GM23338 (cell line): ENCODE results near the gene C2orf42. TPM values are rescaled to one million over a fixed set of nuclear protein-coding genes. Genes with fewer than 3 reads are reported as not detected.

Experiments used
- ATAC-seq: fragments of 200-7000 bp; cut with Tn5 transposase; 3 replicates; pipeline ENCODE4 v1.9.1; 2020
- DNase-seq: peaks from one replicate; pipeline ENCODE4 v3.0.0-alpha.2; 2015; ENCODE audit warnings: low spot score
- H2AFZ ChIP-seq: fragments of 200-600 bp; sonication (generic); 2 replicates; pipeline ENCODE4 v1.8.0; 2016; ENCODE audit warnings: antibody characterized with exemption, mild to moderate bottlenecking, moderate library complexity
- H3F3A ChIP-seq: fragments of 200-600 bp; sonication (generic); replicated peaks from 2 replicates; pipeline ENCODE4 v1.8.0; 2017; ENCODE audit warnings: antibody characterized with exemption, mixed run types, low read depth
- H3K27ac ChIP-seq: fragments of 200-600 bp; sonication (generic); 2 replicates; pipeline ENCODE4 v1.6.1; 2016; ENCODE audit warnings: low read depth
- H3K27me3 ChIP-seq: fragments of 200-600 bp; sonication (generic); 2 replicates; pipeline ENCODE4 v1.8.0; 2016; ENCODE audit warnings: mild to moderate bottlenecking, mixed run types, moderate library complexity; ENCODE audit not compliant: insufficient read depth
- H3K36me3 ChIP-seq: fragments of 200-600 bp; sonication (generic); 2 replicates; pipeline ENCODE4 v1.8.0; 2016; ENCODE audit warnings: mild to moderate bottlenecking; ENCODE audit not compliant: insufficient read depth
- H3K4me1 ChIP-seq: fragments of 200-600 bp; sonication (generic); 2 replicates; pipeline ENCODE4 v1.8.0; 2016; ENCODE audit warnings: mild to moderate bottlenecking, moderate library complexity; ENCODE audit not compliant: insufficient read depth
- H3K4me2 ChIP-seq: fragments of 200-600 bp; sonication (generic); 2 replicates; pipeline ENCODE4 v1.7.1; 2017; ENCODE audit warnings: mixed run types
- H3K4me3 ChIP-seq: fragments of 200-600 bp; sonication (generic); 2 replicates; pipeline ENCODE4 v1.6.1; 2016; ENCODE audit warnings: mixed run types
- H3K79me2 ChIP-seq: fragments of 200-600 bp; sonication (generic); replicated peaks from 2 replicates; pipeline ENCODE4 v1.8.0; 2017; ENCODE audit warnings: mild to moderate bottlenecking; ENCODE audit not compliant: insufficient read depth
- H3K9me2 ChIP-seq: fragments of 200-600 bp; sonication (generic); 2 replicates; pipeline ENCODE4 v1.8.0; 2017; ENCODE audit not compliant: insufficient read depth
- H4K20me1 ChIP-seq: fragments of 200-600 bp; sonication (generic); replicated peaks from 2 replicates; pipeline ENCODE4 v1.8.0; 2017; ENCODE audit warnings: mild to moderate bottlenecking; ENCODE audit not compliant: insufficient read depth
- H3K27ac Mint-ChIP-seq: 2 replicates; pipeline ENCODE4 v1.8.0; 2020; ENCODE audit warnings: inconsistent platforms, mild to moderate bottlenecking, moderate library complexity, mixed read lengths
- H3K27me3 Mint-ChIP-seq: 3 replicates; pipeline ENCODE4 v1.8.0; 2022; ENCODE audit warnings: low read depth, mild to moderate bottlenecking, moderate library complexity, mixed read lengths, inconsistent platforms; ENCODE audit not compliant: insufficient read depth, poor library complexity
- H3K36me3 Mint-ChIP-seq: 3 replicates; pipeline ENCODE4 v1.8.0; 2021; ENCODE audit warnings: low read depth, mild to moderate bottlenecking, inconsistent platforms, moderate library complexity, mixed read lengths
- H3K4me1 Mint-ChIP-seq: 3 replicates; pipeline ENCODE4 v1.8.0; 2020; ENCODE audit warnings: mild to moderate bottlenecking, inconsistent platforms, mixed read lengths
- H3K4me3 Mint-ChIP-seq: 3 replicates; pipeline ENCODE4 v1.8.0; 2021; ENCODE audit warnings: moderate library complexity, mild to moderate bottlenecking, inconsistent platforms, mixed read lengths
- H3K9me3 Mint-ChIP-seq: 3 replicates; pipeline ENCODE4 v1.8.0; 2020; ENCODE audit warnings: moderate library complexity, mild to moderate bottlenecking, inconsistent platforms, mixed read lengths
- CREB1 ChIP-seq: fragments of 250-450 bp; sonication (Bioruptor Pico); IDR thresholded peaks from 2 replicates; pipeline ENCODE4 v1.5.0; 2020; ENCODE audit warnings: low read depth, mild to moderate bottlenecking, moderate library complexity
- EZH2 ChIP-seq: fragments of 200-600 bp; sonication (generic); IDR thresholded peaks from one replicate; pipeline ENCODE4 v1.8.0; 2017; ENCODE audit warnings: antibody characterized with exemption, mild to moderate bottlenecking, low read depth; ENCODE audit not compliant: unreplicated experiment
- EZH2phosphoT487 ChIP-seq: fragments of 200-600 bp; sonication (generic); IDR thresholded peaks from one replicate; pipeline ENCODE4 v1.8.1; 2018; ENCODE audit warnings: antibody characterized with exemption; ENCODE audit not compliant: unreplicated experiment
- NANOG ChIP-seq: IDR thresholded peaks from 2 replicates; pipeline ENCODE4 v1.6.1; 2016; ENCODE audit warnings: antibody characterized with exemption, borderline replicate concordance
- POLR2AphosphoS5 ChIP-seq: IDR thresholded peaks from 2 replicates; pipeline ENCODE4 v1.6.1; 2016; ENCODE audit warnings: antibody characterized with exemption, low read depth
- ZNF114 ChIP-seq: fragments of 250-450 bp; sonication (Bioruptor Pico); IDR thresholded peaks from 2 replicates; pipeline ENCODE4 v1.5.0; 2020; ENCODE audit warnings: mild to moderate bottlenecking, moderate library complexity
- ZNF331 ChIP-seq: fragments of 250-450 bp; sonication (Bioruptor Pico); IDR thresholded peaks from 2 replicates; pipeline ENCODE4 v1.5.0; 2020; ENCODE audit warnings: low read depth, mild to moderate bottlenecking, moderate library complexity
- ZNF462 ChIP-seq: fragments of 250-450 bp; sonication (Bioruptor Pico); IDR thresholded peaks from 2 replicates; pipeline ENCODE4 v1.5.0; 2020; ENCODE audit warnings: mild to moderate bottlenecking, moderate library complexity
- polyA plus RNA-seq: library from polyadenylated mRNA; unstranded; fragments of >200 nt; fragmentation: Nextera tagmentation; extraction: Ambion mirVana; gene quantifications from 2 replicates; pipeline ENCODE4 v1.2.1, GENCODE V29; 2016
- total RNA-seq: library from RNA; depleted of rRNA; stranded (reverse); fragments of >200 nt; shearing (Covaris generic); gene quantifications from 2 replicates; pipeline ENCODE4 v1.2.3, GENCODE V29; 2014
- TF ChIP-seq, protein P1 (sequence below): IDR thresholded peaks from 2 replicates; pipeline ENCODE4 v1.6.1; 2016; ENCODE audit warnings: antibody characterized with exemption

Gene C2orf42
- total and polyA plus RNA-seq, 2 experiments from 2014 or later = 4.3 to 6.9 TPM

- Histone ChIP-seq H3K79me2 (no peaks in the 10 kb centered on the region), H2AFZ (peak overlapping the region; percentile 44; the same call in 1 of the 2 replicates), H3K9me2 (no peaks in the 10 kb centered on the region), H3K27me3 (no peaks in the 10 kb centered on the region), H4K20me1 (no peaks in the 10 kb centered on the region), H3K4me1 (peaks cover 41% of the 10 kb centered on the region), H3F3A (peaks cover 16% of the 10 kb centered on the region), H3K4me2 (peak overlapping the region; percentile 64), H3K4me3 (peak overlapping the region; percentile 9), H3K27ac (0 out of 2 replicates have a peak overlapping the region, but pooled peaks have one; percentile 70), H3K36me3 (no peaks in the 10 kb centered on the region)
- TF ChIP-seq POLR2AphosphoS5 (peak; percentile 23; the same call in 1 of the 2 replicates), ZNF462 (CRISPR knock-in tag) (peak; percentile 60; the same call in 1 of the 2 replicates), EZH2phosphoT487 (no peak)
- peak; percentile 59 for ATAC-seq
- H3K27ac Mint-ChIP-seq = peak overlapping the region; percentile 94
- H3K4me3 Mint-ChIP-seq = peak overlapping the region; percentile 48
- H3K9me3 Mint-ChIP-seq = peaks cover 2% of the 10 kb centered on the region; the same call in 2 of the 3 replicates
- peak; percentile 85 for DNase-seq
- H3K4me1 Mint-ChIP-seq = peaks cover 39% of the 10 kb centered on the region
- H3K36me3 Mint-ChIP-seq = no peaks in the 10 kb centered on the region
- H3K27me3 Mint-ChIP-seq = peaks cover 12% of the 10 kb centered on the region
These were observed 71.9 kb downstream of the C2orf42 start for GRCh38 chr2:70118798-70119454.

- TF ChIP-seq EZH2 (no peak), NANOG (no peak), ZNF331 (CRISPR knock-in tag) (no peak), CREB1 (CRISPR knock-in tag) (no peak), ZNF114 (CRISPR knock-in tag) (no peak)
- TF ChIP-seq, protein P1, sequence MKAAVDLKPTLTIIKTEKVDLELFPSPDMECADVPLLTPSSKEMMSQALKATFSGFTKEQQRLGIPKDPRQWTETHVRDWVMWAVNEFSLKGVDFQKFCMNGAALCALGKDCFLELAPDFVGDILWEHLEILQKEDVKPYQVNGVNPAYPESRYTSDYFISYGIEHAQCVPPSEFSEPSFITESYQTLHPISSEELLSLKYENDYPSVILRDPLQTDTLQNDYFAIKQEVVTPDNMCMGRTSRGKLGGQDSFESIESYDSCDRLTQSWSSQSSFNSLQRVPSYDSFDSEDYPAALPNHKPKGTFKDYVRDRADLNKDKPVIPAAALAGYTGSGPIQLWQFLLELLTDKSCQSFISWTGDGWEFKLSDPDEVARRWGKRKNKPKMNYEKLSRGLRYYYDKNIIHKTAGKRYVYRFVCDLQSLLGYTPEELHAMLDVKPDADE = no peak
These were observed 73.8 kb downstream of the C2orf42 start for GRCh38 chr2:70116936-70117552.

More at GRCh38 chr2:70116936-70117552, 73.8 kb downstream of the C2orf42 start:
- Mint-ChIP-seq H3K9me3 (no peaks in the 10 kb centered on the region; the same call in 1 of the 3 replicates), H3K36me3 (no peaks in the 10 kb centered on the region), H3K4me3 (no peak overlapping the region), H3K27me3 (peaks cover 11% of the 10 kb centered on the region), H3K4me1 (peaks cover 40% of the 10 kb centered on the region), H3K27ac (no peak overlapping the region)
- DNase-seq (no peak), ATAC-seq (no peak)
- no peak overlapping the region for H3K4me3 ChIP-seq
- H3K36me3 ChIP-seq = no peaks in the 10 kb centered on the region
- H2AFZ ChIP-seq = peak overlapping the region; percentile 96
- H3F3A ChIP-seq = peaks cover 1% of the 10 kb centered on the region; the same call in 1 of the 2 replicates
- H3K27me3 ChIP-seq = no peaks in the 10 kb centered on the region
- no peak overlapping the region for H3K27ac ChIP-seq
- no peaks in the 10 kb centered on the region for H3K79me2 ChIP-seq
- H4K20me1 ChIP-seq = no peaks in the 10 kb centered on the region
- no peaks in the 10 kb centered on the region for H3K9me2 ChIP-seq
- peaks cover 43% of the 10 kb centered on the region for H3K4me1 ChIP-seq
- H3K4me2 ChIP-seq = no peak overlapping the region
